Activated effector memory CD4-positive, alpha-beta T cell treated with Interleukin-2 at 50 U/mL for 16 hours (primary cell): ENCODE results near the gene CYP2C8.
"Not testable (repeated sequence)": the region's sequence is repeated elsewhere in the genome, so short reads cannot be mapped to it uniquely, and the experiment has no call there.

Experiments
- DNase-seq: peaks from one replicate; pipeline ENCODE4 v3.0.0-alpha.2; 2020

Gene CYP2C8

GRCh38 chr10:95069286-95069685, at the start of gene CYP2C8:
Gene CYP2C8 (minus strand): TSS chr10:95069497. CDS start chr10:95069402, 95 bp downstream.
- no peak for DNase-seq

GRCh38 chr10:95116869-95117269, 47.6 kb upstream of the CYP2C8 start:
- DNase-seq = no peak

- not testable (repeated sequence) for DNase-seq
Observed at GRCh38 chr10:95110823-95111222, 41.5 kb upstream of the CYP2C8 start.

GRCh38 chr10:95097805-95098204, 28.5 kb upstream of the CYP2C8 start:
- no peak for DNase-seq

- no peak for DNase-seq
Observed at GRCh38 chr10:95096143-95096542, 26.8 kb upstream of the CYP2C8 start.

GRCh38 chr10:95079626-95080025, 10.3 kb upstream of the CYP2C8 start:
- DNase-seq = not testable (repeated sequence)

- no peak for DNase-seq
Observed at GRCh38 chr10:95077556-95077955, 8.3 kb upstream of the CYP2C8 start.

GRCh38 chr10:95071107-95071660, 1.9 kb upstream of the CYP2C8 start:
- no peak for DNase-seq

GRCh38 chr10:95064125-95064524, 5.2 kb downstream of the CYP2C8 start:
- DNase-seq = not testable (repeated sequence)

GRCh38 chr10:95056744-95057363, 12.4 kb downstream of the CYP2C8 start:
- DNase-seq = no peak

- DNase-seq = no peak
Observed at GRCh38 chr10:95049919-95050318, 19.4 kb downstream of the CYP2C8 start.

GRCh38 chr10:95048206-95048605, 21.1 kb downstream of the CYP2C8 start:
- DNase-seq = no peak

- DNase-seq = no peak
Observed at GRCh38 chr10:95039281-95039680, 30.0 kb downstream of the CYP2C8 start.

GRCh38 chr10:95035332-95036295, 33.7 kb downstream of the CYP2C8 start:
- DNase-seq = no peak

GRCh38 chr10:95034401-95034800, 34.9 kb downstream of the CYP2C8 start:
- no peak for DNase-seq

- no peak for DNase-seq
Observed at GRCh38 chr10:95031656-95032055, 37.6 kb downstream of the CYP2C8 start.

- DNase-seq = no peak
Observed at GRCh38 chr10:95026461-95026860, 42.8 kb downstream of the CYP2C8 start.

- DNase-seq = no peak
Observed at GRCh38 chr10:94997741-94998174, 71.5 kb downstream of the CYP2C8 start.

GRCh38 chr10:94992811-94993210, 76.5 kb downstream of the CYP2C8 start:
- no peak for DNase-seq

GRCh38 chr10:94991243-94991888, 77.9 kb downstream of the CYP2C8 start:
- no peak for DNase-seq

GRCh38 chr10:94989192-94989591, 80.1 kb downstream of the CYP2C8 start:
- DNase-seq = no peak
